ENCODE results near the gene TGDS. TPM values are rescaled to one million over a fixed set of nuclear protein-coding genes. Genes with fewer than 3 reads are reported as not detected.

Gene TGDS
- total RNA-seq, 4 donors from 2014 or later: 6.8 to 11.4 (median 10.4) TPM

GRCh38 chr13:94560116-94560515, 35.8 kb downstream of the TGDS start:
- H3K27ac ChIP-seq: no peak overlapping the region
- H3K36me3 ChIP-seq: no peaks in the 10 kb centered on the region
- H3K9me3 ChIP-seq: no peaks in the 10 kb centered on the region
- TF ChIP-seq, protein P1, sequence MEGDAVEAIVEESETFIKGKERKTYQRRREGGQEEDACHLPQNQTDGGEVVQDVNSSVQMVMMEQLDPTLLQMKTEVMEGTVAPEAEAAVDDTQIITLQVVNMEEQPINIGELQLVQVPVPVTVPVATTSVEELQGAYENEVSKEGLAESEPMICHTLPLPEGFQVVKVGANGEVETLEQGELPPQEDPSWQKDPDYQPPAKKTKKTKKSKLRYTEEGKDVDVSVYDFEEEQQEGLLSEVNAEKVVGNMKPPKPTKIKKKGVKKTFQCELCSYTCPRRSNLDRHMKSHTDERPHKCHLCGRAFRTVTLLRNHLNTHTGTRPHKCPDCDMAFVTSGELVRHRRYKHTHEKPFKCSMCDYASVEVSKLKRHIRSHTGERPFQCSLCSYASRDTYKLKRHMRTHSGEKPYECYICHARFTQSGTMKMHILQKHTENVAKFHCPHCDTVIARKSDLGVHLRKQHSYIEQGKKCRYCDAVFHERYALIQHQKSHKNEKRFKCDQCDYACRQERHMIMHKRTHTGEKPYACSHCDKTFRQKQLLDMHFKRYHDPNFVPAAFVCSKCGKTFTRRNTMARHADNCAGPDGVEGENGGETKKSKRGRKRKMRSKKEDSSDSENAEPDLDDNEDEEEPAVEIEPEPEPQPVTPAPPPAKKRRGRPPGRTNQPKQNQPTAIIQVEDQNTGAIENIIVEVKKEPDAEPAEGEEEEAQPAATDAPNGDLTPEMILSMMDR (IDR thresholded peaks at IDR 0.05): no peak
- TF ChIP-seq POLR2A (IDR thresholded peaks at IDR 0.05) (no peak), POLR2AphosphoS5 (IDR thresholded peaks at IDR 0.05) (no peak), EP300 (IDR thresholded peaks at IDR 0.05) (no peak)
- no peaks in the 10 kb centered on the region for H3K27me3 ChIP-seq
- no peak overlapping the region for H3K4me3 ChIP-seq
- H3K4me1 ChIP-seq: no peaks in the 10 kb centered on the region
- ATAC-seq: no peak
- WGBS, 2 donors (ENCODE audit: low coverage in 1 of 2): 51 to 54% methylated on average over 2 of the region's 2 CpGs

DNA sequence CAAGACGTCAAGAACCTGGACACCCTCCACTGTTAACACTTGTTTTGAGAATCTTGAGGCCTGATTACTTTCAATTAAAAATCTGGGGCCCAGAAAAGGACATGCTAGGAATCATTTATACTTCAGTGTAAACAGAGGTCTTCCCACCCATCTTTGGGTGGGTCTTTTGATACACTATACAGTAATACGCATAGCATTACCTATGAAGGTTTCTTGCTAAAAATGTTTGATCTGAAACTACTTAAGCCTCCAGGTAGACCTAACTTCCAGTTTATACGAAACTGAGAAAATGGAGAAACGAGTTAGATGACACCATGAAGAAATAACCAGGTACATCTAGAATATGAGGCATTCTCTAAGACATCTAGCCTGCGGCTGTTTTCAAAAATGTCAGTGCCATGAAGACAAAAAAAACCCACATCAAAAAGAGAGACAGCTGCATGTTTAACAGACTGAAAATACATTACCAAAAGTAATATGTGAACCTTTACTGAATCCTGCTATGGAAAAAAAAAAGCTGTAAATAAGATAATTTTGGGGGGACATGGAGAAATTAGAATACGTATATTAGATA, 36.6 kb downstream of the TGDS start:
- no peak for ATAC-seq
- Histone ChIP-seq H3K27me3 (no peaks in the 10 kb centered on the region), H3K4me3 (no peak overlapping the region), H3K9me3 (no peaks in the 10 kb centered on the region), H3K4me1 (no peaks in the 10 kb centered on the region), H3K36me3 (no peaks in the 10 kb centered on the region), H3K27ac (no peak overlapping the region)
- 87 to 90% methylated on average over 6 of the region's 6 CpGs for WGBS, 2 donors (ENCODE audit: low coverage in 1 of 2)
- TF ChIP-seq, protein P1 (IDR thresholded peaks at IDR 0.05): no peak
- TF ChIP-seq POLR2AphosphoS5 (IDR thresholded peaks at IDR 0.05) (no peak), POLR2A (IDR thresholded peaks at IDR 0.05) (no peak), EP300 (IDR thresholded peaks at IDR 0.05) (no peak)

DNA sequence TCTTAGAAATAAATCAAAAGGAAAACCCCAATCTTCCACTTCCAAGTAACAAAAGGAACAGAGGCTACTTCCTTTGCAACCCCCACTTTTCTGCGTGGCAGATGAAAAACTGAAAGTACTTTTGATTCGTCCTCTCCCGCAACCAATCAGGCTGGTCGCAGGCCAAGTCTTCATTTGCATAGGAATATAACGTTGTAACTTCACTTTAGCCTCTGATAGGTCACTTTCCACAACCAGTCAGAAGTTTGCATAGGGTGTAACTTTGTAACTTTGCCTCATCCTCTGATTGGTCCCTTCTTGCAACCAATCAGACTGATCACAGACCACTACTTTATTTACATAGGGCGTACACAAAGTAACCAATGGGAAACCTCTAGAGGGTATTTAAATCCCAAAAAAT, 37.2 kb downstream of the TGDS start:
- Histone ChIP-seq H3K4me3 (no peak overlapping the region), H3K4me1 (no peaks in the 10 kb centered on the region), H3K9me3 (no peaks in the 10 kb centered on the region), H3K36me3 (no peaks in the 10 kb centered on the region), H3K27me3 (no peaks in the 10 kb centered on the region), H3K27ac (no peak overlapping the region)
- TF ChIP-seq EP300 (IDR thresholded peaks at IDR 0.05) (no peak), POLR2A (IDR thresholded peaks at IDR 0.05) (no peak), POLR2AphosphoS5 (IDR thresholded peaks at IDR 0.05) (no peak)
- TF ChIP-seq, protein P1 (IDR thresholded peaks at IDR 0.05): no peak
- 67 to 80% methylated on average over 5 to 6 of the region's 6 CpGs for WGBS, 2 donors (ENCODE audit: low coverage in 1 of 2)
- ATAC-seq: no peak

- Histone ChIP-seq H3K9me3 (no peaks in the 10 kb centered on the region), H3K4me3 (no peak overlapping the region), H3K27ac (no peak overlapping the region), H3K36me3 (no peaks in the 10 kb centered on the region), H3K4me1 (no peaks in the 10 kb centered on the region), H3K27me3 (no peaks in the 10 kb centered on the region)
- WGBS, 2 donors (ENCODE audit: low coverage in 1 of 2): 76 to 94% methylated on average over 5 of the region's 5 CpGs
- no peak for ATAC-seq
- TF ChIP-seq POLR2AphosphoS5 (IDR thresholded peaks at IDR 0.05) (no peak), POLR2A (IDR thresholded peaks at IDR 0.05) (no peak), EP300 (IDR thresholded peaks at IDR 0.05) (no peak)
- TF ChIP-seq, protein P1 (IDR thresholded peaks at IDR 0.05): no peak
Observed at GRCh38 chr13:94557684-94558235, 38.2 kb downstream of the TGDS start.

DNA sequence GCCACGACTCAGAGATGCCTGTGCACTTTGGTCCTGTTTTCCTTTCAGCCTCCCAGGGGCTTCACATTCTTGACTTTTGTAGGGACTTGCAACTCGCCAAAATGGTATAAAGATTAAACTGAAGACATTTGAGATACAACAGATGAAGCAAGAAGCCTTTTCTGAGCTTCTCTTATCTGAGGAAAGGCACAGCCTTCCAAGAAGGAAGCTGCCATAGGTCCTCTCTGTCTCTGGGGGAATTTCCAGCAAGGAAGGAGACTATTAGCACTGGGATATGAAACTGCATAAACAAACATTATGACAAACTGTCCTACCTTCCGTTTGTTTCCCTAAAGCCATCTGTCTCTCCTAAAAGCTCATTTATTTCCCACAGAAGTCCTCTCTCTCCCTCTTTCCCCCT, 39.3 kb downstream of the TGDS start:
- no peak overlapping the region for H3K27ac ChIP-seq
- H3K27me3 ChIP-seq: no peaks in the 10 kb centered on the region
- no peak for ATAC-seq
- no peaks in the 10 kb centered on the region for H3K9me3 ChIP-seq
- H3K4me1 ChIP-seq: no peaks in the 10 kb centered on the region
- WGBS, 2 donors (ENCODE audit: low coverage in 1 of 2): 21 to 33% methylated on average over 2 to 3 of the region's 3 CpGs
- H3K4me3 ChIP-seq: no peak overlapping the region
- TF ChIP-seq, protein P1 (IDR thresholded peaks at IDR 0.05): no peak
- TF ChIP-seq POLR2AphosphoS5 (IDR thresholded peaks at IDR 0.05): no peak
- no peak for TF ChIP-seq POLR2A (IDR thresholded peaks at IDR 0.05)
- no peak for TF ChIP-seq EP300 (IDR thresholded peaks at IDR 0.05)
- H3K36me3 ChIP-seq: no peaks in the 10 kb centered on the region
